Measurements from ENCODE around the gene BLOC1S1.

Gene BLOC1S1

DNA sequence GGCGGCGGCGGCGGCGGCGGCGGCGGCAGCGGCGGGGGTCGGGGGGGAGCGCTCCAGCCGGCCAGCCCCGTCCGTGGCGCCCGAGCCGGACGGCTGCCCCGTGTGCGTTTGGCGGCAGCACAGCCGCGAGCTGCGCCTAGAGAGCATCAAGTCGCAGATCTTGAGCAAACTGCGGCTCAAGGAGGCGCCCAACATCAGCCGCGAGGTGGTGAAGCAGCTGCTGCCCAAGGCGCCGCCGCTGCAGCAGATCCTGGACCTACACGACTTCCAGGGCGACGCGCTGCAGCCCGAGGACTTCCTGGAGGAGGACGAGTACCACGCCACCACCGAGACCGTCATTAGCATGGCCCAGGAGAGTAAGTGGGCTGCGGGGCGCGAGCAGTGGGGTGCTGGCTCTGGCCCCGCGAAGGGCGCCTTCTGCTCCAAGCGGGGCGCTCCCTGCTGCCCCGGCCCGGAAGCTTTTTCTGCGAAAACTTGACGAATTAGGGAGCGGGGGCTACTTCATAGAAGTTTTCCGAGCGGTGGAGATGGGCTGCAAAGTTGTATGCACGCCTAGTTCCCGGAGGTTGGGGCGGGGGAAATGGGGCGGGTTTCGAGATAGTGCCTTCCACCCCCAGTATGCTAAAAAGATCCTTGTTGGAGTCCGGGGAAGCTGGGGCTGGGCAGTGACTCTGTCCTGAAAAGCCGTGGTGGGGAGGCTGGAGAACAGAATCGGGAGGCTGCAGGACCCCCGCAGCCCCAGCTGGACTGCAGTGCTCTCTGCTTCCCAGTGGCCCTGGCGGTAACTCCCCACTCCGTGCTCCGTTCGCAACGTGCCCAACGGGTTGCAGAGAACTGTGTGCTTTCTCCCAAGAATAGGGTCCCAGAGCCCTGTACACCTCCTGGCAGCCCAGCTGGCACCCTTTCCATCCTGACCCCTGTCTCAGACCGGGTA is 27.8 kb downstream of the BLOC1S1 start:
- peak; percentile 65 for DNase-seq
- Histone ChIP-seq H3K4me1 (ENCODE audit: insufficient read depth, low read length) (peaks cover 39% of the 10 kb centered on the region), H3K36me3 (ENCODE audit: insufficient read depth, low read length) (no peaks in the 10 kb centered on the region), H3K9me3 (ENCODE audit: insufficient read depth, low read length, severe bottlenecking) (no peaks in the 10 kb centered on the region), H3K4me2 (ENCODE audit: insufficient read depth, low read length) (peak overlapping the region; percentile 74), H3K9ac (ENCODE audit: low read depth, low read length) (peak overlapping the region; percentile 58), H3K79me2 (ENCODE audit: insufficient read depth, low read length) (peaks cover 14% of the 10 kb centered on the region), H2AFZ (ENCODE audit: low read depth, low read length) (peak overlapping the region; percentile 70), H3K4me3 (ENCODE audit: low read depth in 1 of 2, low read length in 2 of 2) (peak overlapping the region; percentile 37 to 64), H4K20me1 (ENCODE audit: insufficient read depth, low read length) (peaks cover 30% of the 10 kb centered on the region; the same call in 1 of the 2 replicates), H3K27ac (ENCODE audit: low read length) (peak overlapping the region; percentile 60), H3K27me3 (ENCODE audit: insufficient read depth, low read length, poor library complexity) (no peaks in the 10 kb centered on the region)
- no peak for TF ChIP-seq EZH2 (IDR thresholded peaks at IDR 0.05; ENCODE audit: borderline replicate concordance, low read depth, low read length, severe bottlenecking)
- TF ChIP-seq, protein P1, sequence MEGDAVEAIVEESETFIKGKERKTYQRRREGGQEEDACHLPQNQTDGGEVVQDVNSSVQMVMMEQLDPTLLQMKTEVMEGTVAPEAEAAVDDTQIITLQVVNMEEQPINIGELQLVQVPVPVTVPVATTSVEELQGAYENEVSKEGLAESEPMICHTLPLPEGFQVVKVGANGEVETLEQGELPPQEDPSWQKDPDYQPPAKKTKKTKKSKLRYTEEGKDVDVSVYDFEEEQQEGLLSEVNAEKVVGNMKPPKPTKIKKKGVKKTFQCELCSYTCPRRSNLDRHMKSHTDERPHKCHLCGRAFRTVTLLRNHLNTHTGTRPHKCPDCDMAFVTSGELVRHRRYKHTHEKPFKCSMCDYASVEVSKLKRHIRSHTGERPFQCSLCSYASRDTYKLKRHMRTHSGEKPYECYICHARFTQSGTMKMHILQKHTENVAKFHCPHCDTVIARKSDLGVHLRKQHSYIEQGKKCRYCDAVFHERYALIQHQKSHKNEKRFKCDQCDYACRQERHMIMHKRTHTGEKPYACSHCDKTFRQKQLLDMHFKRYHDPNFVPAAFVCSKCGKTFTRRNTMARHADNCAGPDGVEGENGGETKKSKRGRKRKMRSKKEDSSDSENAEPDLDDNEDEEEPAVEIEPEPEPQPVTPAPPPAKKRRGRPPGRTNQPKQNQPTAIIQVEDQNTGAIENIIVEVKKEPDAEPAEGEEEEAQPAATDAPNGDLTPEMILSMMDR (IDR thresholded peaks at IDR 0.05; ENCODE audit: borderline replicate concordance, extremely low read depth, low read length, poor library complexity, severe bottlenecking): peak; percentile 43
- peak; percentile 46 for ATAC-seq (ENCODE audit: insufficient read depth, low read depth)

DNA sequence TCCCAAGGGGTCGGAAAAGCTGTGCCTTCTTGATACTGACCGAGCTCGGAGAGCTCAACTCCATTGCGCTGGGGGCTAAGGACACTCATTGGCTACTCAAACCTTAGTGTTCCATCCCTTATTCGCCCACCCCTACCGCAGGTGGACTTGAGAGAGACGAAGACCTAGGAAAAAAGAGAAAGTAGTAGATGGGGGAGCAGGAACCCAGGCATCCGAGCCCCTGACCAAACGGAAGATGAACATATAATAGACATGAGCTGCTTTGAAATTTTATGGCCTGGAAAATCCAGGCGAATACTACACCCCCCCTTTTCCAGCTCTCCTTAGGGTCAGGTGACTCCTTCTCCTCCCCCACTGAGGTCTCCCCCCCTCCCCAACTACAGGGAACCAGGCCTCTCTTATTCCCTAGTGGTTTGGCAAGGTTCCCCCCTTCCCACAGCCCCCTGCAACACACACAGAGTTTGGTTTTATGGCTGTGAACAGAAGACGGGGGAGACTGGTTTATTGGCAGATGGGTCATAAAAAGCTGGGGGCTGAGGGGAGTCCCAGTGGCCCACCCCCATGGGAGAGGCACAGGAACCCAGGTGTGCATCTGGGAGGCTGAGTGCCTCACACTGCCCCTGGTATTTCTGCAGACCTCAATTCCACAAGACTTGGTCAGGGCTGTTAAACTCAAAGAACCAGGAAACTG is 28.6 kb downstream of the BLOC1S1 start:
- Histone ChIP-seq H4K20me1 (ENCODE audit: insufficient read depth, low read length) (peaks cover 30% of the 10 kb centered on the region; the same call in 1 of the 2 replicates), H3K9me3 (ENCODE audit: insufficient read depth, low read length, severe bottlenecking) (no peaks in the 10 kb centered on the region), H2AFZ (ENCODE audit: low read depth, low read length) (peak overlapping the region; percentile 70), H3K4me3 (ENCODE audit: low read depth in 1 of 2, low read length in 2 of 2) (peak overlapping the region; percentile 37 to 64; a peak in 3 of 4 replicates), H3K9ac (ENCODE audit: low read depth, low read length) (peak overlapping the region; percentile 58), H3K4me2 (ENCODE audit: insufficient read depth, low read length) (peak overlapping the region; percentile 74), H3K79me2 (ENCODE audit: insufficient read depth, low read length) (peaks cover 14% of the 10 kb centered on the region), H3K36me3 (ENCODE audit: insufficient read depth, low read length) (peaks cover 6% of the 10 kb centered on the region), H3K4me1 (ENCODE audit: insufficient read depth, low read length) (peaks cover 35% of the 10 kb centered on the region), H3K27ac (ENCODE audit: low read length) (peak overlapping the region; percentile 60; the same call in 1 of the 2 replicates), H3K27me3 (ENCODE audit: insufficient read depth, low read length, poor library complexity) (no peaks in the 10 kb centered on the region)
- TF ChIP-seq EZH2 (IDR thresholded peaks at IDR 0.05; ENCODE audit: borderline replicate concordance, low read depth, low read length, severe bottlenecking): no peak
- TF ChIP-seq, protein P1 (IDR thresholded peaks at IDR 0.05; ENCODE audit: borderline replicate concordance, extremely low read depth, low read length, poor library complexity, severe bottlenecking): no peak
- ATAC-seq (ENCODE audit: insufficient read depth, low read depth) (peak; percentile 10; the same call in 1 of the 3 replicates), DNase-seq (peak; percentile 46)

DNA sequence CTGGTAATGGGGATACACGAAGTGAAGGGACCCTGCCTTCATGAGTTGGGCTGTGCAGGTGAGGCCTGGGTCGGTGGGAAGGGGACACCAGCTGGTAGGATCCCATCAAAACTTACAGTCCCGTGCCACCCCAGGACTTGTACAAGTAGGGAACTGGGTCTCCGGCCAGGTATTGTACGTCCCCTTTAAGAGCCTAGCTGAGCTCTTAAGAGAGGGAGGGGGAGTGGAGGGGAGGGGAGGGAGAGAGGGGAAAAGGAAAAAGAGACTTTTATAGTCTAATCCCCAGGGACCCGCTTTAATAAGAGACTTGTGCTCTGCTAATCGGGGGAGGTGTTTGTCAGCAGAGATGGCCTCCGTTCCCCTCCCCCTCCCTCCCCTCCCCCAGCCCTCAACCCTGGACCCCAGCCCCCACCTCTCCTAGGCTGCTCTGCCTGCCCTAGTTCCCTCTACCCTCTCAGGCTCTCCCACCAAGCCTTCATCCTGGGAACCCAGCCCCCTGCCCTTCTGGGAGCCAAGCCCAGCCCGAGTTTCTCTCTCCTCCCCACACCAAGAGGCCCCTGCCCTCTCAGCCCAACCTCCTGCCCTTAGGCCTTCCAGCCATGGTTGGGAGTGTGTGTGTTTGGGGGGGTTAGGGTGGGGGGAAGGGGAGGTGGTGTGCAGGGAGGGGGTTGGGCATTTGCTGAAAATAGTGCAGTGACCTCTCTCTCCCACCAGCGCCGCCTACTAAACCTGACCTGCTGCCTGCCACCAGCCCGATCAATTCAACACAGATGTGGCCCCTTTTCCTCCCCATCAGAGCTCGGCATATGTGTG is 29.7 kb downstream of the BLOC1S1 start:
- Histone ChIP-seq H3K4me2 (ENCODE audit: insufficient read depth, low read length) (peak overlapping the region; percentile 74), H3K9me3 (ENCODE audit: insufficient read depth, low read length, severe bottlenecking) (no peaks in the 10 kb centered on the region), H2AFZ (ENCODE audit: low read depth, low read length) (no peak overlapping the region), H3K36me3 (ENCODE audit: insufficient read depth, low read length) (peaks cover 15% of the 10 kb centered on the region), H3K79me2 (ENCODE audit: insufficient read depth, low read length) (peaks cover 14% of the 10 kb centered on the region), H3K4me1 (ENCODE audit: insufficient read depth, low read length) (peaks cover 35% of the 10 kb centered on the region), H3K27ac (ENCODE audit: low read length) (peak overlapping the region; percentile 30; the same call in 1 of the 2 replicates), H3K4me3 (ENCODE audit: low read depth in 1 of 2, low read length in 2 of 2) (peak overlapping the region in 1 of 2 experiments; percentile 64; a peak in 2 of 4 replicates), H3K9ac (ENCODE audit: low read depth, low read length) (peak overlapping the region; percentile 58; the same call in 1 of the 2 replicates), H3K27me3 (ENCODE audit: insufficient read depth, low read length, poor library complexity) (no peaks in the 10 kb centered on the region), H4K20me1 (ENCODE audit: insufficient read depth, low read length) (peaks cover 30% of the 10 kb centered on the region; the same call in 1 of the 2 replicates)
- no peak for DNase-seq
- ATAC-seq (ENCODE audit: insufficient read depth, low read depth): no peak
- TF ChIP-seq EZH2 (IDR thresholded peaks at IDR 0.05; ENCODE audit: borderline replicate concordance, low read depth, low read length, severe bottlenecking): no peak
- TF ChIP-seq, protein P1 (IDR thresholded peaks at IDR 0.05; ENCODE audit: borderline replicate concordance, extremely low read depth, low read length, poor library complexity, severe bottlenecking): no peak

All from DND-41 (cell line).